Neural progenitor cell (in vitro differentiated cells): Measurements from ENCODE around the gene ABCC9. TPM values are rescaled to one million over a fixed set of nuclear protein-coding genes. Genes with fewer than 3 reads are reported as not detected.
"Not testable (repeated sequence)": the region's sequence is repeated elsewhere in the genome, so short reads cannot be mapped to it uniquely, and the experiment has no call there.

ENCODE experiments used
- DNase-seq: peaks from one replicate; pipeline ENCODE4 v3.0.0-alpha.2; 2016; ENCODE audit warnings: low spot score
- H2AFZ ChIP-seq: fragments of 200-600 bp; sonication (generic); replicated peaks from 2 replicates; pipeline ENCODE4 v1.6.1; 2016; ENCODE audit warnings: antibody characterized with exemption
- H3F3A ChIP-seq: fragments of 200-600 bp; sonication (generic); 2 replicates; pipeline ENCODE4 v1.6.1; 2016; ENCODE audit warnings: antibody characterized with exemption, low read depth
- H3K27ac ChIP-seq: fragments of 200-600 bp; sonication (generic); 2 replicates; pipeline ENCODE4 v1.5.1; 2016; ENCODE audit warnings: mild to moderate bottlenecking
- H3K27me3 ChIP-seq: fragments of 200-600 bp; sonication (generic); 2 replicates; pipeline ENCODE4 v1.6.1; 2016; ENCODE audit warnings: mild to moderate bottlenecking, moderate library complexity
- H3K36me3 ChIP-seq: fragments of 200-600 bp; sonication (generic); 2 replicates; pipeline ENCODE4 v1.5.1; 2016
- H3K4me1 ChIP-seq: fragments of 200-600 bp; sonication (generic); 2 replicates; pipeline ENCODE4 v1.6.1; 2016; ENCODE audit warnings: mixed run types
- H3K4me2 ChIP-seq: fragments of 200-600 bp; sonication (generic); 2 replicates; pipeline ENCODE4 v1.6.1; 2016
- H3K4me3 ChIP-seq: fragments of 200-600 bp; sonication (generic); 2 replicates; pipeline ENCODE4 v1.5.1; 2016
- H3K79me2 ChIP-seq: fragments of 200-600 bp; sonication (generic); 2 replicates; pipeline ENCODE4 v1.6.1; 2016; ENCODE audit warnings: low read depth
- H3K9ac ChIP-seq: fragments of 200-600 bp; sonication (generic); 2 replicates; pipeline ENCODE4 v1.6.1; 2016
- H3K9me3 ChIP-seq: fragments of 200-600 bp; sonication (generic); 2 replicates; pipeline ENCODE4 v1.5.1; 2016; ENCODE audit warnings: low read depth
- H4K20me1 ChIP-seq: fragments of 200-600 bp; sonication (generic); 2 replicates; pipeline ENCODE4 v1.6.1; 2016; ENCODE audit warnings: low read depth
- H3K27ac Mint-ChIP-seq: 3 replicates; pipeline ENCODE4 v1.8.0; 2021; ENCODE audit warnings: mixed read lengths
- H3K27me3 Mint-ChIP-seq: 2 replicates; pipeline ENCODE4 v1.8.0; 2022; ENCODE audit warnings: low read depth, mild to moderate bottlenecking, inconsistent platforms, moderate library complexity, mixed read lengths; ENCODE audit not compliant: insufficient read depth
- H3K36me3 Mint-ChIP-seq: 3 replicates; pipeline ENCODE4 v1.8.0; 2021; ENCODE audit warnings: mixed read lengths
- H3K4me1 Mint-ChIP-seq: 3 replicates; pipeline ENCODE4 v1.8.0; 2021; ENCODE audit warnings: mixed read lengths
- H3K4me3 Mint-ChIP-seq: 3 replicates; pipeline ENCODE4 v1.8.0; 2021; ENCODE audit warnings: mild to moderate bottlenecking, moderate library complexity, mixed read lengths
- H3K9me3 Mint-ChIP-seq: 3 replicates; pipeline ENCODE4 v1.8.0; 2020; ENCODE audit warnings: mixed read lengths
- CTCF ChIP-seq: fragments of 200-600 bp; sonication (generic); IDR thresholded peaks from 2 replicates; pipeline ENCODE4 v1.5.1; 2017; ENCODE audit warnings: antibody characterized with exemption, mild to moderate bottlenecking
- EZH2 ChIP-seq: fragments of 200-600 bp; sonication (generic); IDR thresholded peaks from 2 replicates; pipeline ENCODE4 v1.6.1; 2017; ENCODE audit warnings: antibody characterized with exemption, mild to moderate bottlenecking, moderate library complexity
- EZH2phosphoT487 ChIP-seq: fragments of 200-600 bp; sonication (generic); IDR thresholded peaks from 2 replicates; pipeline ENCODE4 v1.6.1; 2017; ENCODE audit warnings: antibody characterized with exemption
- total RNA-seq: library from RNA; depleted of rRNA; stranded (reverse); fragments of >200 nt; gene quantifications from 2 replicates; pipeline ENCODE4 v1.2.3, GENCODE V29; 2015; ENCODE audit warnings: low replicate concordance

ABCC9 gene
- total RNA-seq, 1 donor from 2014 or later = not detected

GRCh38 chr12:21797539-21797938 is 143.7 kb downstream of the ABCC9 start:
- Histone ChIP-seq H4K20me1 (no peaks in the 10 kb centered on the region), H3K27me3 (no peaks in the 10 kb centered on the region), H2AFZ (no peak overlapping the region), H3F3A (no peaks in the 10 kb centered on the region), H3K9me3 (no peaks in the 10 kb centered on the region), H3K27ac (no peak overlapping the region), H3K36me3 (no peaks in the 10 kb centered on the region), H3K4me3 (no peak overlapping the region), H3K4me1 (no peaks in the 10 kb centered on the region), H3K9ac (no peak overlapping the region), H3K79me2 (no peaks in the 10 kb centered on the region), H3K4me2 (no peak overlapping the region)
- Mint-ChIP-seq H3K27ac (no peak overlapping the region), H3K4me3 (no peak overlapping the region), H3K36me3 (no peaks in the 10 kb centered on the region), H3K9me3 (peaks cover 8% of the 10 kb centered on the region), H3K27me3 (peaks cover 4% of the 10 kb centered on the region), H3K4me1 (no peaks in the 10 kb centered on the region)
- no peak for DNase-seq
- no peak for TF ChIP-seq EZH2phosphoT487
- TF ChIP-seq CTCF = no peak
- no peak for TF ChIP-seq EZH2

GRCh38 chr12:21795648-21796328 is 145.4 kb downstream of the ABCC9 start:
- Histone ChIP-seq H3K9ac (no peak overlapping the region), H3K79me2 (no peaks in the 10 kb centered on the region), H3K27ac (no peak overlapping the region), H3K4me2 (no peak overlapping the region), H3K36me3 (no peaks in the 10 kb centered on the region), H4K20me1 (no peaks in the 10 kb centered on the region), H2AFZ (no peak overlapping the region), H3K27me3 (no peaks in the 10 kb centered on the region), H3K4me1 (no peaks in the 10 kb centered on the region), H3F3A (no peaks in the 10 kb centered on the region), H3K9me3 (no peaks in the 10 kb centered on the region), H3K4me3 (no peak overlapping the region)
- Mint-ChIP-seq H3K9me3 (peaks cover 8% of the 10 kb centered on the region), H3K4me1 (no peaks in the 10 kb centered on the region), H3K27ac (no peak overlapping the region), H3K4me3 (no peak overlapping the region), H3K27me3 (peaks cover 4% of the 10 kb centered on the region), H3K36me3 (no peaks in the 10 kb centered on the region)
- no peak for DNase-seq
- TF ChIP-seq CTCF (no peak), EZH2 (no peak)

- not testable (repeated sequence) for H3K36me3 Mint-ChIP-seq, H3K9me3 ChIP-seq, H2AFZ ChIP-seq, H3K9ac ChIP-seq, H3K27ac Mint-ChIP-seq, H3K36me3 ChIP-seq, DNase-seq, H3K4me1 ChIP-seq, H3K79me2 ChIP-seq, H4K20me1 ChIP-seq, H3K4me2 ChIP-seq, H3K4me3 ChIP-seq, H3K27ac ChIP-seq, H3F3A ChIP-seq, H3K27me3 ChIP-seq, H3K4me3 Mint-ChIP-seq, H3K27me3 Mint-ChIP-seq, H3K4me1 Mint-ChIP-seq
- peaks cover 13% of the 10 kb centered on the region for H3K9me3 Mint-ChIP-seq
Measured at GRCh38 chr12:21794807-21795595, 146.2 kb downstream of the ABCC9 start.

- peaks cover 14% of the 10 kb centered on the region for H3K9me3 Mint-ChIP-seq
- not testable (repeated sequence) for H3K9me3 ChIP-seq, H3K27ac Mint-ChIP-seq, H3K27me3 Mint-ChIP-seq, H3K4me1 ChIP-seq, H3K4me2 ChIP-seq, H3K4me3 Mint-ChIP-seq, H3K9ac ChIP-seq, H3K4me3 ChIP-seq, H3K36me3 Mint-ChIP-seq, H3K27ac ChIP-seq, H4K20me1 ChIP-seq, H3K36me3 ChIP-seq, DNase-seq, H3K4me1 Mint-ChIP-seq, H2AFZ ChIP-seq, H3K79me2 ChIP-seq, H3K27me3 ChIP-seq, H3F3A ChIP-seq
Measured at GRCh38 chr12:21789687-21790086, 151.5 kb downstream of the ABCC9 start.
